Measurements from ENCODE around the gene FLNC. TPM values are rescaled to one million over a fixed set of nuclear protein-coding genes. Genes with fewer than 3 reads are reported as not detected.

Gene FLNC
- polyA plus RNA-seq, 2 of the 4 experiments (the other 2 are of a cell fraction), result 0.43 to 3.4 TPM

DNA sequence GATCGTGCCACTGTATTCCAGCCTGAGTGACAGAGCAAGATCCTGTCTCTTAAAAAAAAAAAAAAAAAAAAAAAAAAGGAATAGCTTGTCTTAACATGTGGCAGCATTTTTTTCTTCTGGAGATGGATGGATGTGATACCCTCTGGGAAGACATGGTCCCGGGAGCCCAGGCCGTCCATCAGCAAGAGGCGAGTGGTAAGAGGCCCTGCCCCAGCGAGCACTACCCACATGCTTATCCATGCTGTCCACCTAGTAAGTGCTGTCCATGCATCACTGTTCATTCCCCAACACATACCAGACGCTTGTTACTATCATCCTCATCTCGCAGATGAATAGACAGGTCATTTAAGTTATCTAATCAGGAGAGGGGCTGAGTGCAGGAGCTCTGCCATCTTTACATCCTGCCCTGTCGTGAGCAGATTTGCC, 45.3 kb downstream of the FLNC start:
- TF ChIP-seq MYC (IDR thresholded peaks at IDR 0.05; ENCODE audit: borderline replicate concordance, low read length), result no peak
- no peak for TF ChIP-seq SREBF2 (IDR thresholded peaks at IDR 0.05)
- TF ChIP-seq NFE2L2 (conservative IDR thresholded peaks at IDR 0.05; ENCODE audit: low read length), result no peak
- no peak for TF ChIP-seq RNF2 (IDR thresholded peaks at IDR 0.05; ENCODE audit: borderline replicate concordance, low read depth)
- TF ChIP-seq PHF8 (IDR thresholded peaks at IDR 0.05; ENCODE audit: borderline replicate concordance, low read depth), result no peak
- no peak for TF ChIP-seq BHLHE40 (IDR thresholded peaks at IDR 0.05; ENCODE audit: low read depth, low read length)
- TF ChIP-seq USF2 (IDR thresholded peaks at IDR 0.05), result no peak
- no peak for TF ChIP-seq RFX5 (IDR thresholded peaks at IDR 0.05)
- TF ChIP-seq E2F6 (IDR thresholded peaks at IDR 0.05; ENCODE audit: borderline replicate concordance, low read depth), result no peak
- no peak for TF ChIP-seq HOXA7 (CRISPR knock-in tag; IDR thresholded peaks at IDR 0.05)
- TF ChIP-seq CEBPB (IDR thresholded peaks at IDR 0.05), result no peak
- no peak for TF ChIP-seq TFCP2L1 (CRISPR knock-in tag; IDR thresholded peaks at IDR 0.05)
- TF ChIP-seq CHD2 (IDR thresholded peaks at IDR 0.05; ENCODE audit: low read length, partially characterized antibody), result no peak
- TF ChIP-seq HOXB13 (CRISPR knock-in tag; IDR thresholded peaks at IDR 0.05; ENCODE audit: low read depth), result no peak
- TF ChIP-seq EP300 (IDR thresholded peaks at IDR 0.05), result no peak
- no peak for TF ChIP-seq ZFP36 (IDR thresholded peaks at IDR 0.05; ENCODE audit: borderline replicate concordance, partially characterized antibody)
- no peak for TF ChIP-seq PBX3 (IDR thresholded peaks at IDR 0.05)
- no peak for TF ChIP-seq ZC3H11A (IDR thresholded peaks at IDR 0.05)
- no peak for TF ChIP-seq RARB (CRISPR knock-in tag; IDR thresholded peaks at IDR 0.05)
- no peak for FAIRE-seq
- no peak for ATAC-seq
- no peak overlapping the region for H3K4me3 ChIP-seq
- POLR2A ChIA-PET, result no interaction called here
- WGBS (ENCODE audit: missing lambda C conversion rate), result 51% methylated on average over 8 of the region's 8 CpGs
- CTCF ChIA-PET, result interaction anchor here (0.5 to 17.4 kb wide), 5 partner anchors 7 to 407 kb away, joined by 3 to 225 read pairs (median 5); partner anchors contain the start of gene ATP6V1F
- no peaks in the 10 kb centered on the region for H3K4me1 ChIP-seq
- no peak overlapping the region for H3K4me2 ChIP-seq
- no peaks in the 10 kb centered on the region for H3K9me3 ChIP-seq
- H3K27ac ChIP-seq, result no peak overlapping the region
- no peak for DNase-seq (ENCODE audit: low read depth in 1 of 2, low spot score in 1 of 2)

GRCh38 chr7:128876127-128876526, 45.9 kb downstream of the FLNC start:
- ATAC-seq, result no peak

More at GRCh38 chr7:128876127-128876526, 45.9 kb downstream of the FLNC start:
- FAIRE-seq (no peak), DNase-seq (ENCODE audit: low read depth in 1 of 2, low spot score in 1 of 2) (no peak)
- no peak overlapping the region for H3K4me3 ChIP-seq
- H3K4me1 ChIP-seq, result no peaks in the 10 kb centered on the region
- CTCF ChIA-PET, result interaction anchor here (1.3 to 17.4 kb wide), 3 partner anchors 7 to 267 kb away, joined by 4 to 225 read pairs (median 12); partner anchors contain the start of gene ATP6V1F
- POLR2A ChIA-PET, result no interaction called here
- no peaks in the 10 kb centered on the region for H3K9me3 ChIP-seq
- 46% methylated on average over 3 of the region's 3 CpGs for WGBS (ENCODE audit: missing lambda C conversion rate)
- no peak overlapping the region for H3K27ac ChIP-seq
- TF ChIP-seq MAFK (IDR thresholded peaks at IDR 0.05; ENCODE audit: partially characterized antibody), result no peak
- no peak for TF ChIP-seq ZFP36 (IDR thresholded peaks at IDR 0.05; ENCODE audit: borderline replicate concordance, partially characterized antibody)
- no peak for TF ChIP-seq FOXS1 (CRISPR knock-in tag; IDR thresholded peaks at IDR 0.05)
- no peak for TF ChIP-seq RARB (CRISPR knock-in tag; IDR thresholded peaks at IDR 0.05)
- no peak for TF ChIP-seq NPAS2 (CRISPR knock-in tag; IDR thresholded peaks at IDR 0.05; ENCODE audit: borderline replicate concordance)
- no peak for TF ChIP-seq SMC3 (IDR thresholded peaks at IDR 0.05)
- no peak for TF ChIP-seq ZSCAN20 (CRISPR knock-in tag; IDR thresholded peaks at IDR 0.05)
- no peak for TF ChIP-seq HMGXB4 (CRISPR knock-in tag; IDR thresholded peaks at IDR 0.05; ENCODE audit: borderline replicate concordance)
- TF ChIP-seq RAD21 (conservative IDR thresholded peaks at IDR 0.05 in 1 of 2, IDR thresholded peaks at IDR 0.05 in 1 of 2), result no peak
- no peak for TF ChIP-seq CBX8 (IDR thresholded peaks at IDR 0.05)
- TF ChIP-seq HDAC2 (IDR thresholded peaks at IDR 0.05), result no peak
- TF ChIP-seq, protein P1, sequence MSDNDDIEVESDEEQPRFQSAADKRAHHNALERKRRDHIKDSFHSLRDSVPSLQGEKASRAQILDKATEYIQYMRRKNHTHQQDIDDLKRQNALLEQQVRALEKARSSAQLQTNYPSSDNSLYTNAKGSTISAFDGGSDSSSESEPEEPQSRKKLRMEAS (IDR thresholded peaks at IDR 0.05), result no peak
- no peak for TF ChIP-seq ZC3H11A (IDR thresholded peaks at IDR 0.05)
- no peak for TF ChIP-seq CHD4 (IDR thresholded peaks at IDR 0.05; ENCODE audit: borderline replicate concordance)
- TF ChIP-seq EP300 (IDR thresholded peaks at IDR 0.05), result no peak
- H3K4me2 ChIP-seq, result no peak overlapping the region
